ENCODE data around the gene NOP14.
"Not testable (repeated sequence)": the region's sequence is repeated elsewhere in the genome, so short reads cannot be mapped to it uniquely, and the experiment has no call there.

- not testable (repeated sequence) for TF ChIP-seq EZH2 (IDR thresholded peaks at IDR 0.05; ENCODE audit: insufficient read depth, poor library complexity, severe bottlenecking); EZH2phosphoT487 (IDR thresholded peaks at IDR 0.05; ENCODE audit: insufficient read depth, low read depth)
Measured at GRCh38 chr4:2938411-2938810, 24.8 kb downstream of the NOP14 start.
